Activated naive CD4-positive, alpha-beta T cell treated with anti-CD3 and anti-CD28 coated beads for 36 hours (primary cell): ENCODE measurements around the gene ALK. TPM values are rescaled to one million over a fixed set of nuclear protein-coding genes. Genes with fewer than 3 reads are reported as not detected.

Experiments
- CTCF ChIA-PET: fragments of 350-600 bp; sonication (Branson Sonifier 250); formaldehyde crosslinking; loops from one replicate; lab custom pipeline; 2021; ENCODE audit warnings: antibody characterized with exemption; lab: Charles Lee
- DNase-seq: peaks from one replicate; pipeline ENCODE4 v3.0.0-alpha.2; 2020
- H3K27ac Mint-ChIP-seq: one replicate; pipeline ENCODE4 v1.8.0; 2021; ENCODE audit warnings: mild to moderate bottlenecking, mixed read lengths
- H3K27me3 Mint-ChIP-seq: one replicate; pipeline ENCODE4 v1.8.0; 2021; ENCODE audit warnings: low read depth, mixed read lengths
- H3K36me3 Mint-ChIP-seq: one replicate; pipeline ENCODE4 v1.8.0; 2021; ENCODE audit warnings: low read depth, mixed read lengths
- H3K4me1 Mint-ChIP-seq: one replicate; pipeline ENCODE4 v1.8.0; 2021; ENCODE audit warnings: low read depth, mixed read lengths
- H3K4me3 Mint-ChIP-seq: one replicate; pipeline ENCODE4 v1.8.0; 2021; ENCODE audit warnings: mild to moderate bottlenecking, moderate library complexity, mixed read lengths
- H3K9me3 Mint-ChIP-seq: one replicate; pipeline ENCODE4 v1.8.0; 2021; ENCODE audit warnings: mixed read lengths
- intact Hi-C: fragments of 100-400 bp; cut with micrococcal nuclease; formaldehyde crosslinking; loops from one replicate; pipeline ENCODE4 v1.15.1; 2023
- total RNA-seq, 2 experiments: library from RNA; stranded (reverse); gene quantifications; one replicate each; pipeline ENCODE4 v1.2.3, GENCODE V29; 2021

Gene ALK
- total RNA-seq, 2 experiments from 2014 or later, result not detected

GRCh38 chr2:29345236-29345635 lies 576.1 kb downstream of the ALK start:
- H3K9me3 Mint-ChIP-seq, result no peaks in the 10 kb centered on the region
- intact Hi-C loops, result no loop called here
- no peaks in the 10 kb centered on the region for H3K4me1 Mint-ChIP-seq
- no peak overlapping the region for H3K27ac Mint-ChIP-seq
- CTCF ChIA-PET, result interaction anchor here (0.7 kb wide), 1 partner anchor 33 kb away, joined by 3 read pairs; no protein-coding TSS in a partner anchor
- no peak for DNase-seq
- H3K27me3 Mint-ChIP-seq, result peaks cover 14% of the 10 kb centered on the region
- no peak overlapping the region for H3K4me3 Mint-ChIP-seq
- H3K36me3 Mint-ChIP-seq, result no peaks in the 10 kb centered on the region

GRCh38 chr2:29343830-29344229 lies 577.6 kb downstream of the ALK start:
- intact Hi-C loops, result no loop called here
- no peak for DNase-seq
- Mint-ChIP-seq H3K36me3 (no peaks in the 10 kb centered on the region), H3K4me1 (no peaks in the 10 kb centered on the region), H3K4me3 (no peak overlapping the region), H3K27ac (no peak overlapping the region), H3K9me3 (no peaks in the 10 kb centered on the region), H3K27me3 (peaks cover 8% of the 10 kb centered on the region)
- CTCF ChIA-PET, result no interaction called here

GRCh38 chr2:29336341-29337241 lies 584.8 kb downstream of the ALK start:
- Mint-ChIP-seq H3K27ac (no peak overlapping the region), H3K27me3 (no peaks in the 10 kb centered on the region), H3K9me3 (no peaks in the 10 kb centered on the region), H3K36me3 (no peaks in the 10 kb centered on the region), H3K4me1 (no peaks in the 10 kb centered on the region), H3K4me3 (no peak overlapping the region)
- no peak for DNase-seq
- intact Hi-C loops, result no loop called here
- CTCF ChIA-PET, result no interaction called here

GRCh38 chr2:29335396-29335795 lies 586.0 kb downstream of the ALK start:
- intact Hi-C loops, result no loop called here
- H3K27ac Mint-ChIP-seq, result no peak overlapping the region
- CTCF ChIA-PET, result no interaction called here

GRCh38 chr2:29334706-29335105 lies 586.7 kb downstream of the ALK start:
- H3K9me3 Mint-ChIP-seq, result no peaks in the 10 kb centered on the region
- intact Hi-C loops, result no loop called here

More at GRCh38 chr2:29335396-29335795, 586.0 kb downstream of the ALK start:
- Mint-ChIP-seq H3K9me3 (no peaks in the 10 kb centered on the region), H3K27me3 (no peaks in the 10 kb centered on the region), H3K4me1 (no peaks in the 10 kb centered on the region), H3K36me3 (no peaks in the 10 kb centered on the region), H3K4me3 (no peak overlapping the region)
- DNase-seq, result no peak

GRCh38 chr2:29332540-29332939 lies 588.8 kb downstream of the ALK start:
- intact Hi-C loops, result no loop called here
- CTCF ChIA-PET, result interaction anchor here (3.9 kb wide), 1 partner anchor 24 kb away, joined by 14 read pairs; no protein-coding TSS in a partner anchor

More at GRCh38 chr2:29334706-29335105, 586.7 kb downstream of the ALK start:
- Mint-ChIP-seq H3K4me3 (no peak overlapping the region), H3K4me1 (no peaks in the 10 kb centered on the region), H3K27ac (no peak overlapping the region), H3K36me3 (no peaks in the 10 kb centered on the region), H3K27me3 (no peaks in the 10 kb centered on the region)
- CTCF ChIA-PET, result no interaction called here
- DNase-seq, result no peak

GRCh38 chr2:29329899-29330298 lies 591.5 kb downstream of the ALK start:
- H3K4me1 Mint-ChIP-seq, result no peaks in the 10 kb centered on the region
- H3K36me3 Mint-ChIP-seq, result no peaks in the 10 kb centered on the region
- CTCF ChIA-PET, result interaction anchor here (3.9 kb wide), 1 partner anchor 21 kb away, joined by 14 read pairs; no protein-coding TSS in a partner anchor
- H3K4me3 Mint-ChIP-seq, result no peak overlapping the region
- H3K9me3 Mint-ChIP-seq, result no peaks in the 10 kb centered on the region
- no peak for DNase-seq
- H3K27ac Mint-ChIP-seq, result no peak overlapping the region
- intact Hi-C loops, result loop anchor here (1.0 kb wide), 1 partner anchor 21 kb away; no protein-coding TSS in a partner anchor
- no peaks in the 10 kb centered on the region for H3K27me3 Mint-ChIP-seq

More at GRCh38 chr2:29332540-29332939, 588.8 kb downstream of the ALK start:
- H3K4me1 Mint-ChIP-seq, result no peaks in the 10 kb centered on the region
- no peaks in the 10 kb centered on the region for H3K36me3 Mint-ChIP-seq
- H3K27me3 Mint-ChIP-seq, result no peaks in the 10 kb centered on the region
- no peaks in the 10 kb centered on the region for H3K9me3 Mint-ChIP-seq
- H3K27ac Mint-ChIP-seq, result no peak overlapping the region
- DNase-seq, result no peak
- H3K4me3 Mint-ChIP-seq, result no peak overlapping the region

GRCh38 chr2:29326926-29327325 lies 594.5 kb downstream of the ALK start:
- no peaks in the 10 kb centered on the region for H3K36me3 Mint-ChIP-seq
- CTCF ChIA-PET, result interaction anchor here (0.7 kb wide), 1 partner anchor 18 kb away, joined by 3 read pairs; no protein-coding TSS in a partner anchor
- H3K4me1 Mint-ChIP-seq, result peaks cover 4% of the 10 kb centered on the region
- no peak overlapping the region for H3K27ac Mint-ChIP-seq
- no peaks in the 10 kb centered on the region for H3K9me3 Mint-ChIP-seq
- DNase-seq, result no peak
- intact Hi-C loops, result no loop called here
- peaks cover 6% of the 10 kb centered on the region for H3K27me3 Mint-ChIP-seq
- no peak overlapping the region for H3K4me3 Mint-ChIP-seq

GRCh38 chr2:29325544-29325943 lies 595.8 kb downstream of the ALK start:
- CTCF ChIA-PET, result interaction anchor here (0.8 kb wide), 2 partner anchors 18 to 30 kb away, joined by 3 to 6 read pairs; no protein-coding TSS in a partner anchor
- peaks cover 7% of the 10 kb centered on the region for H3K4me1 Mint-ChIP-seq

GRCh38 chr2:29323961-29324360 lies 597.4 kb downstream of the ALK start:
- intact Hi-C loops, result no loop called here
- Mint-ChIP-seq H3K9me3 (no peaks in the 10 kb centered on the region), H3K4me1 (peaks cover 7% of the 10 kb centered on the region), H3K27me3 (peaks cover 18% of the 10 kb centered on the region), H3K36me3 (no peaks in the 10 kb centered on the region), H3K27ac (no peak overlapping the region), H3K4me3 (no peak overlapping the region)
- CTCF ChIA-PET, result interaction anchor here (2.0 kb wide), 1 partner anchor 15 kb away, joined by 10 read pairs; no protein-coding TSS in a partner anchor
- no peak for DNase-seq

More at GRCh38 chr2:29325544-29325943, 595.8 kb downstream of the ALK start:
- Mint-ChIP-seq H3K4me3 (no peak overlapping the region), H3K36me3 (no peaks in the 10 kb centered on the region), H3K27me3 (peaks cover 9% of the 10 kb centered on the region), H3K9me3 (no peaks in the 10 kb centered on the region), H3K27ac (no peak overlapping the region)
- peak; percentile 16 for DNase-seq
- intact Hi-C loops, result loop anchor here (1.0 kb wide), 1 partner anchor 10 kb away; no protein-coding TSS in a partner anchor

GRCh38 chr2:29323301-29323700 lies 598.1 kb downstream of the ALK start:
- DNase-seq, result no peak
- intact Hi-C loops, result no loop called here
- H3K4me1 Mint-ChIP-seq, result peaks cover 7% of the 10 kb centered on the region
- CTCF ChIA-PET, result interaction anchor here (0.9 to 2.0 kb wide), 2 partner anchors 9 to 14 kb away, joined by 4 to 10 read pairs; no protein-coding TSS in a partner anchor
- H3K9me3 Mint-ChIP-seq, result no peaks in the 10 kb centered on the region
- peaks cover 22% of the 10 kb centered on the region for H3K27me3 Mint-ChIP-seq
- H3K36me3 Mint-ChIP-seq, result no peaks in the 10 kb centered on the region
- H3K27ac Mint-ChIP-seq, result no peak overlapping the region
- H3K4me3 Mint-ChIP-seq, result no peak overlapping the region

- intact Hi-C loops, result no loop called here
- no peaks in the 10 kb centered on the region for H3K9me3 Mint-ChIP-seq
- DNase-seq, result peak; percentile 65
- no peaks in the 10 kb centered on the region for H3K36me3 Mint-ChIP-seq
- H3K27ac Mint-ChIP-seq, result peak overlapping the region; percentile 30
- H3K4me1 Mint-ChIP-seq, result peaks cover 17% of the 10 kb centered on the region
- no peak overlapping the region for H3K4me3 Mint-ChIP-seq
- H3K27me3 Mint-ChIP-seq, result peaks cover 31% of the 10 kb centered on the region
- CTCF ChIA-PET, result interaction anchor here (2.0 kb wide), 1 partner anchor 13 kb away, joined by 11 read pairs; no protein-coding TSS in a partner anchor
Measured at GRCh38 chr2:29322011-29322410, 599.4 kb downstream of the ALK start.
